T-helper 17 cell (primary cell): ENCODE data around the gene DNAAF6. TPM values are rescaled to one million over a fixed set of nuclear protein-coding genes. Genes with fewer than 3 reads are reported as not detected.

Experiments used
- ATAC-seq: fragments of 150-1000 bp; cut with Tn5 transposase; 2 replicates; pipeline ENCODE4 v1.10.0; 2021; ENCODE audit warnings: mild to moderate bottlenecking, moderate library complexity
- DNase-seq, 3 donors: peaks; one replicate each; pipeline versions ENCODE4 v3.0.0 to v3.0.0-alpha.2; 2020 to 2021
- H3K9me3 ChIP-seq: one replicate; pipeline ENCODE4 v1.7.0; 2013; ENCODE audit warnings: low read length, mild to moderate bottlenecking; ENCODE audit not compliant: control insufficient read depth, poor library complexity, severe bottlenecking
- H3K27ac Mint-ChIP-seq: one replicate; pipeline ENCODE4 v1.8.0; 2022; ENCODE audit warnings: mild to moderate bottlenecking, moderate library complexity, mixed read lengths
- H3K27me3 Mint-ChIP-seq: one replicate; pipeline ENCODE4 v1.8.0; 2022; ENCODE audit warnings: mixed read lengths
- H3K36me3 Mint-ChIP-seq: one replicate; pipeline ENCODE4 v1.8.0; 2022; ENCODE audit warnings: low read depth, mixed read lengths
- H3K4me1 Mint-ChIP-seq: one replicate; pipeline ENCODE4 v1.8.0; 2022; ENCODE audit warnings: mild to moderate bottlenecking, mixed read lengths
- H3K4me3 Mint-ChIP-seq: one replicate; pipeline ENCODE4 v1.8.0; 2022; ENCODE audit warnings: mild to moderate bottlenecking, moderate library complexity, mixed read lengths
- total RNA-seq, 4 donors: library from RNA in 2 of 4; stranded (reverse) in 2 of 4; gene quantifications; one replicate each; pipeline ENCODE4 v1.2.3 and lab custom pipeline; 2022 to 2026

DNAAF6 gene
- total RNA-seq, 2 donors from 2014 or later = not detected

DNA sequence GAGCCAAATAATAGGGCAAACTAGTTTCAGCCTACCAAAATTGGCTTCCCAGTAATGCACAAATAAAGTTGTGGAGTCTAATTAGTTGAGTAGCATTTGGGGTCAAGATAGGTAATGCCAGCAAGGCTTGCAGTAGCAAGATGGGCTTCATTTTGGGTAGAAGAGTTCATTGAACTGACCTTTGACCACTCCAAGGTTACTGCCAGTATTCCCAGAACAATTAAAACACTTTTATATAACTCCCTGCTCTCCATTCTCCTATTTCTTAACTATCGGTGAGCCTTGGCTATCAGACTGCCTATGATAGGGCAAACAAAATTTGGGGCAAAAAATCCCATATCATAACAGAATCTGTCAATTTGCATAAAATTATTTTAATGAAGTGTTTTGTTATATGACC lies 7.1 kb downstream of the DNAAF6 start:
- no peaks in the 10 kb centered on the region for H3K9me3 ChIP-seq
- no peak overlapping the region for H3K27ac Mint-ChIP-seq
- no peak for DNase-seq
- no peaks in the 10 kb centered on the region for H3K36me3 Mint-ChIP-seq
- H3K4me1 Mint-ChIP-seq = no peaks in the 10 kb centered on the region
- no peaks in the 10 kb centered on the region for H3K27me3 Mint-ChIP-seq
- no peak for ATAC-seq
- no peak overlapping the region for H3K4me3 Mint-ChIP-seq

DNA sequence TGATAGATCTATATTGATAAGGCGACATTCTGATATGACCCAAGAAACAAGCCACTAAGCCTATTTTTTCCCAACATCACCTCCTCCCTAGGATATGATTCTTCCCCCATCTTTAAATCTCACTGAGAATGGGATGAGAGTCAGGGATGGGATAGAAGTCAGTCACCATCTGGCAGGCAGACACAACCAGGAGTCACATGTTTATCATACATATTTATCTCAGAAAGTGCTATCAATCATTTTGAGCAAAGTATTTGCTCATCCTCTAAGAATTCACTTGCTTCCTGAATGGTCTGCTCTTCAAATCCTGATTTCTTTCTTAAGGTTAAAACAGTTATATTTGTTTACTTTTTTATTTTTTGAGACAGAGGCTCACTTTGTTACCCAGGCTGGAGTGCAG lies 20.3 kb downstream of the DNAAF6 start:
- DNase-seq (no peak), ATAC-seq (no peak)
- H3K9me3 ChIP-seq = no peaks in the 10 kb centered on the region
- Mint-ChIP-seq H3K27me3 (no peaks in the 10 kb centered on the region), H3K4me1 (no peaks in the 10 kb centered on the region), H3K36me3 (peaks cover 2% of the 10 kb centered on the region), H3K4me3 (no peak overlapping the region), H3K27ac (no peak overlapping the region)

DNA sequence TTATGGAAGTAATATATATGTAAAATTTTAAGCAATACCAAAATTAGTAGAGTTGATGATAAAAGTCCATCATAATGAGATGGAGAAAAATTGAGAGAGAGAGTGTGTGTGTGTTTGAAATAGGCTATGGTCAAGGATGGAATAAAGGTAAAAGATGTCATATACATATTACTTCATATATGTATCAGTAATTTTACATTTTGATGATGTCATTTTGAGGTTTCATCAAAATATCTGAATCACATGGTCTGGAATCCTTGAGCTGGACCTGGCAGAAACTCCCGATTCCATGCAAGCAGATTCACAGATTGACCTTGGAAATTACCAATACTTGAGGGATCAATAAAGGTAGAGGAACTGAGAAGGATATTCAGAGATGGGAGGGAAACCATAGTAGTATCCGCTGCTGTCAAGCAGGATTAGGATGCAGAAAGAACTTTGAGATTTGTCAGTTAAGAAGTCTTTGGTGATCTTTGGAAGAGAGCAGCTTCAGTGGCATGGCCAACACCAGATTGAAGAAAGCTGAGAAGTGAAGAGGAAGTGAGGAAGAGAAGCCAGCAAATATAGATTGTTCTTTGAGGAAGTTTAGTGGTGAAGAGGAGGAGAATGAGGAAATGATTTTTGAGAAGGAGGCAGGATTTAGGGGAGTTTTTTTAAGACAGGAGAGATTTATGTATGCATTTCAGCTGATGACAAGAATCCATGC lies 21.5 kb downstream of the DNAAF6 start:
- H3K27ac Mint-ChIP-seq = no peak overlapping the region
- ATAC-seq (no peak), DNase-seq (no peak)
- peaks cover 2% of the 10 kb centered on the region for H3K36me3 Mint-ChIP-seq
- H3K4me1 Mint-ChIP-seq = no peaks in the 10 kb centered on the region
- H3K27me3 Mint-ChIP-seq = no peaks in the 10 kb centered on the region
- no peaks in the 10 kb centered on the region for H3K9me3 ChIP-seq
- no peak overlapping the region for H3K4me3 Mint-ChIP-seq

DNA sequence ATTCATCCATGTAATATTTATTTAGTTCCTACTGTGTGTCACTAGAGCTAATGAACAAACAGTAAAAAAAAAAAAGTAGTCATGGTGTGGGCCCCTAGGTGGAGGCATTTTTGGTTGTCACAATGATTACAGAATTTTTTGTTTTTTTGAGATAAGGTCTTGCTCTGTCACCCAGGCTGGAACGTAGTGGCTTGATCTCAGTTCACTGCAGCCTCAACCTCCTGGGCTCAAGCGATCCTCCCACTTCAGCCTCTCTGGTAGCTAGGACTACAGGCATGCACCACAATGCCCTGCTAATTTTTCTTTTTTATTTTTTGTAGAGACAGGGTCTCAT lies 22.0 kb downstream of the DNAAF6 start:
- H3K27ac Mint-ChIP-seq = no peak overlapping the region
- DNase-seq (no peak), ATAC-seq (no peak)
- no peak overlapping the region for H3K4me3 Mint-ChIP-seq
- H3K27me3 Mint-ChIP-seq = no peaks in the 10 kb centered on the region
- H3K4me1 Mint-ChIP-seq = no peaks in the 10 kb centered on the region
- peaks cover 2% of the 10 kb centered on the region for H3K36me3 Mint-ChIP-seq
- no peaks in the 10 kb centered on the region for H3K9me3 ChIP-seq

DNA sequence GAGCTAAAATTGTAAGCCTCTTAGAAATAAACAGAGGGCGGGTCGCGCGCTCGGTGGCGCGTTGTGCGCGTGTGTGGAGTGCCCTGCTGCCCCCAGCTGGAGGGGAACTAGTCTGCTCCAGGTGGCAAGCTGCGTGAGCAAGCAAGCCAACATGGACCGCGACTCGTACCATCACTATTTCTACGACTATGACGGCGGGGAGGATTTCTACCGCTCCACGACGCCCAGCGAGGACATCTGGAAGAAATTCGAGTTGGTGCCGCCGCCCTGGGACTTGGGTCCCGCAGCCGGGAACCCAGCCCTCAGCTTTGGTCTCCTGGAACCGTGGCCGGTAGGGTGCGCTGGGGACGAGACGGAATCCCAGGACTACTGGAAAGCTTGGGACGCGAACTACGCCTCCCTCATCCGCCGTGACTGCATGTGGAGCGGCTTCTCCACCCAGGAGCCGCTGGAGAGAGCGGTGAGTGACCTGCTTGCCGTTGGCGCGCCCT lies 66.1 kb downstream of the DNAAF6 start:
- DNase-seq (no peak), ATAC-seq (no peak)
- Mint-ChIP-seq H3K27me3 (peaks cover 5% of the 10 kb centered on the region), H3K4me1 (no peaks in the 10 kb centered on the region), H3K27ac (no peak overlapping the region), H3K4me3 (peak overlapping the region; percentile 36), H3K36me3 (no peaks in the 10 kb centered on the region)
- H3K9me3 ChIP-seq = no peaks in the 10 kb centered on the region

DNA sequence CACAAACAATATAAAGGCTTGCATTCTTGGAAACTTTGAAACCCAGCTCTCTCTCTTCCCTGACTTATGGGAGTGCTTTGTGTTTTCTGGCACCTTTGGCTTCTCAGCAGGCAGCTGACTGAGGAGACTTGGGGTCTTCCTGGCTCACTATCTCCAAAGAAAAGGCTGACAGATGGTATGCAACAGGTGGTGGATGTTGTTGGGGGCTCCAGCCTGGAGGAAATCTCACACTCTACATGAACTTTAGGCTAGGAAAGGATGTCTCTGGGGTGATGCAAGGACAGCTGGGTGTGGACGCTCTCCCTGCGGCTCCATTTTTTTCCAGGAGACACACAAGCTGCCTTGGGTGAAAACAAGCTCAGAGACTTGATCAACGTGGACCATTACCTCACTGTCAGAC lies 67.4 kb downstream of the DNAAF6 start:
- ATAC-seq = no peak
- Mint-ChIP-seq H3K4me1 (no peaks in the 10 kb centered on the region), H3K36me3 (no peaks in the 10 kb centered on the region), H3K27me3 (peaks cover 5% of the 10 kb centered on the region), H3K4me3 (no peak overlapping the region), H3K27ac (no peak overlapping the region)
- H3K9me3 ChIP-seq = no peaks in the 10 kb centered on the region
- DNase-seq = no peak

DNA sequence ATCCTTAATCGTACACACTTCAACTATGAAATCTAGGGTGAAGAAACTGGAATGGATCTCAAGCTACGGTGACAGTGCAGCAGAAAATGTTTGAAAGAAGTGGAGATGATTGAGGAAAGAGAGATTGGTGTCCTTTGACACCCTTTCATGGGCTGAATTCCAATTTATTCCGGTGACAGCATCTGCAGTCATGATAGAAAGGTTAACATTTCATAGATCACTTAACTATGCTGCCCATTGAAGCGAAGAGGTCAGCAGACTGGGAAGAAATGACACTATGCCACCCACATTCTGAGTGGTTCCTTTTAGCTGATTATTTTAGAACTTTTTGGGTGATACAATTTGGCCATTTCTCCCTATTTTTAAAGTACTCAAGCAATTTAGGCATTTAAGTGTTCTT lies 82.3 kb downstream of the DNAAF6 start:
- Mint-ChIP-seq H3K27ac (no peak overlapping the region), H3K36me3 (no peaks in the 10 kb centered on the region), H3K27me3 (peaks cover 6% of the 10 kb centered on the region), H3K4me1 (no peaks in the 10 kb centered on the region), H3K4me3 (no peak overlapping the region)
- ATAC-seq (no peak), DNase-seq (no peak)
- no peaks in the 10 kb centered on the region for H3K9me3 ChIP-seq

DNA sequence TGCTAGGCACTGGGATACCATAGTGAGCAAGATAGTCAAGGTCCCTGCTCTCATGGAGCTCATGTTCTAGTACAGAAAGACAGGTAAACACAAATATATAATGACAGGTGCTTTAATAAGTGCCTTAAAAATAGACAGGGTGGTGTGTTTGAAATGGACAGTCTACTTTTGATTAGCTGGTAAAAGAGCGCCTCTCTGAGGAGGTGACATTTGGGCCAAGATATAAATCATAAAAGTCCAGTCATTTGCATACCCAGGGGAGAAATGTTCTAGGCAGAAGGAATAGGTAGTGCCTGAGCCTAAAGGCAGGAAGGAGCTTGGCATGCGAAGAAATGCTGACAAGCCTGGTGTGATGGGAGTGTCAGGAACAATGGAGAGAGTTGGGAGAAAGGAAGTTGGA lies 83.6 kb downstream of the DNAAF6 start:
- H3K36me3 Mint-ChIP-seq = no peaks in the 10 kb centered on the region

DNA sequence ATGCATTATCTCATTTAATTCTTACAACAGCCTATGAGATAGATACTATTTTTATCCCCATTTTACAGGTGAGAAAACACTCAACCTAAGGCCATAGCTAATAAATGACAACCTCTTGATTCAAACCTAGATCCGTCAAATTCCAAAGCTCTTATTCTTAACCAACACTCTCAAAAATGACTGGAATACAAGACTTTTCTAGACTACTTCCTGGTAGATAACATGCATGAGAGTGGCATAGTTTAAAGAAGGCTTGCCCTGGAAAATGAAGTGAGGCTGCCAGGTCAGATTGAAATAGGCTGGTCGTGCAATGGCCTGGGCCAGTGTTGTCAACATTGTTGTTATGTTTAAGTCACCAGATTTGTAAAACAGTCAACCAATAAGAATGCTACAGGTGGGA lies 86.6 kb downstream of the DNAAF6 start:
- H3K27ac Mint-ChIP-seq = no peak overlapping the region
- H3K4me1 Mint-ChIP-seq = no peaks in the 10 kb centered on the region
- no peaks in the 10 kb centered on the region for H3K36me3 Mint-ChIP-seq
- H3K27me3 Mint-ChIP-seq = peaks cover 17% of the 10 kb centered on the region
- H3K4me3 Mint-ChIP-seq = no peak overlapping the region
- DNase-seq (no peak), ATAC-seq (no peak)
- H3K9me3 ChIP-seq = no peaks in the 10 kb centered on the region

More for the DNA sequence above, 83.6 kb downstream of the DNAAF6 start:
- Mint-ChIP-seq H3K27me3 (peaks cover 6% of the 10 kb centered on the region), H3K27ac (no peak overlapping the region), H3K4me1 (no peaks in the 10 kb centered on the region), H3K4me3 (no peak overlapping the region)
- H3K9me3 ChIP-seq = no peaks in the 10 kb centered on the region
- DNase-seq (no peak), ATAC-seq (no peak)

Other genes starting within 250 kb of the DNAAF6 start
- 1 to 10 TPM; 7.6 to 8.2 TPM for gene MORC4, start 206.4 kb upstream of the DNAAF6 start, total RNA-seq
- 10 to 100 TPM; 12.0 to 15.6 TPM for gene RBM41, start 87.8 kb upstream of the DNAAF6 start, total RNA-seq
- 1 to 10 TPM; 2.2 TPM for gene NUP62CL, start 178 bp upstream of the DNAAF6 start, total RNA-seq
- gene FRMPD3, start 243.0 kb downstream of the DNAAF6 start, total RNA-seq = under 1 TPM in 1 of 2 donors, not detected in 1; 0.17 TPM